Gastrocnemius medialis (tissue), 4 donors: ENCODE results near the gene PROS1. TPM values are rescaled to one million over a fixed set of nuclear protein-coding genes. Genes with fewer than 3 reads are reported as not detected.
"Not testable (repeated sequence)": the region's sequence is repeated elsewhere in the genome, so short reads cannot be mapped to it uniquely, and the experiment has no call there.

Experiments used
- ATAC-seq, 2 donors: fragments of 150-250 bp; one replicate each; pipeline ENCODE4 v1.9.1; 2016
- DNase-seq, 2 donors: peaks; one replicate each; pipeline ENCODE4 v3.0.0-alpha.2; 2019
- H3K27ac ChIP-seq, 4 donors: fragments of 200-600 bp; sonication (generic); 1 replicate in 1 of 4; 2 replicates in 3 of 4; pipeline ENCODE4 v1.5.1; 2016 to 2018; ENCODE audit warnings: mild to moderate bottlenecking in 2 of 4, moderate library complexity in 1 of 4
- H3K27me3 ChIP-seq, 3 donors: fragments of 200-600 bp; sonication (generic) in 2 of 3; 1 replicate in 1 of 3; 2 replicates in 2 of 3; pipeline versions ENCODE4 v1.5.1 to v1.6.0; 2016 to 2019; ENCODE audit warnings: mild to moderate bottlenecking in 1 of 3, moderate library complexity in 1 of 3
- H3K36me3 ChIP-seq, 2 donors: fragments of 200-600 bp; sonication (generic) in 1 of 2; one replicate each; pipeline ENCODE4 v1.5.1; 2017 to 2018
- H3K4me1 ChIP-seq, 2 donors: fragments of 200-600 bp; sonication (generic) in 1 of 2; one replicate each; pipeline ENCODE4 v1.5.1; 2016 to 2017; ENCODE audit warnings: mild to moderate bottlenecking in 2 of 2
- H3K4me3 ChIP-seq, 4 donors: fragments of 200-600 bp; sonication (generic) in 3 of 4; 1 replicate in 1 of 4; 2 replicates in 3 of 4; pipeline ENCODE4 v1.5.1; 2016 to 2019; ENCODE audit warnings: mild to moderate bottlenecking in 2 of 4
- H3K9me3 ChIP-seq, 3 donors: fragments of 200-600 bp; sonication (generic) in 2 of 3; 1 replicate in 1 of 3; 2 replicates in 2 of 3; pipeline ENCODE4 v1.5.1; 2016 to 2019
- CTCF ChIP-seq, 5 experiments: fragments of 450-650 bp in 3 of 5; fragments of 200-600 bp in 2 of 5; sonication (generic) in 2 of 5; IDR thresholded peaks in 4 of 5; conservative IDR thresholded peaks in 1 of 5; 1 replicate in 4 of 5; 2 replicates in 1 of 5; pipeline ENCODE4 v1.5.1; 2016 to 2019; ENCODE audit warnings: antibody characterized with exemption in 5 of 5, mild to moderate bottlenecking in 3 of 5, moderate library complexity in 3 of 5
- POLR2A ChIP-seq, 2 donors: fragments of 450-650 bp; IDR thresholded peaks; one replicate each; pipeline ENCODE4 v1.6.1; 2017; ENCODE audit warnings: antibody characterized with exemption in 2 of 2, mild to moderate bottlenecking in 2 of 2, moderate library complexity in 2 of 2
- in situ Hi-C, 4 donors: fragments of 200-750 bp; cut with MboI; loops; one replicate each; pipeline versions ENCODE4 v1.15.0 to v1.8.0; 2017; ENCODE audit warnings: low sequenced_read_pairs in 4 of 4
- intact Hi-C: fragments of 100-400 bp; cut with DNase I; formaldehyde crosslinking; loops from one replicate; pipeline ENCODE4 v1.15.1; 2023; ENCODE audit warnings: low total_unique reads
- total RNA-seq, 4 donors: library from RNA; depleted of rRNA; stranded (reverse); fragments of >200 nt; gene quantifications; one replicate each; pipeline versions ENCODE4 v1.1.0 to v1.2.3, GENCODE V29; 2016

The PROS1 gene
- total RNA-seq, 4 donors from 2014 or later: 5.0 to 8.3 (median 7.6) TPM

GRCh38 chr3:93911206-93911605 lies 62.5 kb downstream of the PROS1 start:
- in situ Hi-C loops: no loop called here
- Histone ChIP-seq H3K4me1 (no peaks in the 10 kb centered on the region), H3K27me3 (no peaks in the 10 kb centered on the region), H3K36me3 (no peaks in the 10 kb centered on the region), H3K27ac (no peak overlapping the region), H3K4me3 (no peak overlapping the region), H3K9me3 (no peaks in the 10 kb centered on the region)
- TF ChIP-seq POLR2A (IDR thresholded peaks at IDR 0.05) (no peak), CTCF (IDR thresholded peaks at IDR 0.05 in 4 of 5, conservative IDR thresholded peaks at IDR 0.05 in 1 of 5) (no peak)
- intact Hi-C loops: no loop called here
- DNase-seq (no peak), ATAC-seq (no peak)

GRCh38 chr3:93910097-93910496 lies 63.6 kb downstream of the PROS1 start:
- intact Hi-C loops: no loop called here
- no peak for TF ChIP-seq POLR2A (IDR thresholded peaks at IDR 0.05)
- no peak for TF ChIP-seq CTCF (IDR thresholded peaks at IDR 0.05 in 4 of 5, conservative IDR thresholded peaks at IDR 0.05 in 1 of 5)
- Histone ChIP-seq H3K4me1 (no peaks in the 10 kb centered on the region), H3K4me3 (no peak overlapping the region), H3K9me3 (no peaks in the 10 kb centered on the region), H3K36me3 (no peaks in the 10 kb centered on the region), H3K27me3 (no peaks in the 10 kb centered on the region), H3K27ac (no peak overlapping the region)
- DNase-seq (no peak), ATAC-seq (no peak)
- in situ Hi-C loops: no loop called here

- no peaks in the 10 kb centered on the region for H3K27me3 ChIP-seq
- H3K4me1 ChIP-seq: no peaks in the 10 kb centered on the region
- intact Hi-C loops: loop anchor here (10.0 kb wide), 1 partner anchor 168 kb away; no protein-coding TSS in a partner anchor
- no peak for TF ChIP-seq CTCF (IDR thresholded peaks at IDR 0.05 in 4 of 5, conservative IDR thresholded peaks at IDR 0.05 in 1 of 5)
- in situ Hi-C loops: no loop called here
- H3K4me3 ChIP-seq: no peak overlapping the region
- H3K27ac ChIP-seq: no peak overlapping the region
- H3K9me3 ChIP-seq: no peaks in the 10 kb centered on the region
- H3K36me3 ChIP-seq: no peaks in the 10 kb centered on the region
- ATAC-seq: no peak
- DNase-seq: no peak
Measured at GRCh38 chr3:93907132-93907531, 66.6 kb downstream of the PROS1 start.

- H3K27ac ChIP-seq: no peak overlapping the region
- ATAC-seq (no peak), DNase-seq (no peak)
- no peaks in the 10 kb centered on the region for H3K27me3 ChIP-seq
- H3K4me1 ChIP-seq: no peaks in the 10 kb centered on the region
- intact Hi-C loops: loop anchor here (10.0 kb wide), 1 partner anchor 169 kb away; no protein-coding TSS in a partner anchor
- H3K36me3 ChIP-seq: no peaks in the 10 kb centered on the region
- TF ChIP-seq CTCF (IDR thresholded peaks at IDR 0.05 in 4 of 5, conservative IDR thresholded peaks at IDR 0.05 in 1 of 5): no peak
- TF ChIP-seq POLR2A (IDR thresholded peaks at IDR 0.05): no peak
- no peaks in the 10 kb centered on the region for H3K9me3 ChIP-seq
- in situ Hi-C loops: no loop called here
- no peak overlapping the region for H3K4me3 ChIP-seq
Measured at GRCh38 chr3:93906245-93906644, 67.5 kb downstream of the PROS1 start.

GRCh38 chr3:93904568-93904967 lies 69.1 kb downstream of the PROS1 start:
- ATAC-seq: no peak
- Histone ChIP-seq H3K27me3 (no peaks in the 10 kb centered on the region), H3K9me3 (no peaks in the 10 kb centered on the region), H3K27ac (no peak overlapping the region), H3K4me3 (no peak overlapping the region), H3K4me1 (no peaks in the 10 kb centered on the region), H3K36me3 (no peaks in the 10 kb centered on the region)
- TF ChIP-seq CTCF (IDR thresholded peaks at IDR 0.05 in 4 of 5, conservative IDR thresholded peaks at IDR 0.05 in 1 of 5): no peak
- TF ChIP-seq POLR2A (IDR thresholded peaks at IDR 0.05): no peak
- no peak for DNase-seq
- in situ Hi-C loops: no loop called here
- intact Hi-C loops: loop anchor here (10.0 kb wide), 1 partner anchor 170 kb away; no protein-coding TSS in a partner anchor

- H3K27me3 ChIP-seq, intact Hi-C loops, H3K9me3 ChIP-seq, in situ Hi-C loops, H3K4me1 ChIP-seq, DNase-seq, H3K4me3 ChIP-seq, ATAC-seq, H3K27ac ChIP-seq, H3K36me3 ChIP-seq: not testable (repeated sequence)
Measured at GRCh38 chr3:93878250-93879017, 95.3 kb downstream of the PROS1 start.

- H3K4me3 ChIP-seq, H3K9me3 ChIP-seq, DNase-seq, ATAC-seq, intact Hi-C loops, in situ Hi-C loops, H3K4me1 ChIP-seq, H3K36me3 ChIP-seq, H3K27ac ChIP-seq, H3K27me3 ChIP-seq: not testable (repeated sequence)
Measured at GRCh38 chr3:93877427-93877826, 96.3 kb downstream of the PROS1 start.
